ENCODE measurements around the gene APEH.
"Not testable (repeated sequence)": the region's sequence is repeated elsewhere in the genome, so short reads cannot be mapped to it uniquely, and the experiment has no call there.

DNA sequence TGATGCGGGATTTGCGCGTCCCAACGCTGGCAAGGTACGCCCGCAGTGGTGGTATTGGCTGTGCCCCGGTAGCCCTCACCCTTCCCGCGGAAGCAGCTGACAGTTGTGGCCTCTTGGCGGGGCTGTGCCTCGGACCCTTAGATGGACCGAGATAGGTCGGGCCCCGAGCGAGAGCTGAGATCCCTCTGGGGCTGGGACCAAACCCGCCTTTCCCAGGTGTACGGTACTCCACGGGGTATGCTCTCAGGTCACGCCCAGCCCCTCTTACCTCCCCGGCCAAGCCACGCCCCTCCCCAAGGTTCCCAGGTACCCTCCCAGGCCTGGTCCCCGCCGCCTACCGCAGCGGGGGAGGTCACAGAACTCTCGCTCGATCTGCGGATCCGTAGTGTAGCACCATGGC is 12.2 kb downstream of the APEH start:
- TF ChIP-seq, protein P1, sequence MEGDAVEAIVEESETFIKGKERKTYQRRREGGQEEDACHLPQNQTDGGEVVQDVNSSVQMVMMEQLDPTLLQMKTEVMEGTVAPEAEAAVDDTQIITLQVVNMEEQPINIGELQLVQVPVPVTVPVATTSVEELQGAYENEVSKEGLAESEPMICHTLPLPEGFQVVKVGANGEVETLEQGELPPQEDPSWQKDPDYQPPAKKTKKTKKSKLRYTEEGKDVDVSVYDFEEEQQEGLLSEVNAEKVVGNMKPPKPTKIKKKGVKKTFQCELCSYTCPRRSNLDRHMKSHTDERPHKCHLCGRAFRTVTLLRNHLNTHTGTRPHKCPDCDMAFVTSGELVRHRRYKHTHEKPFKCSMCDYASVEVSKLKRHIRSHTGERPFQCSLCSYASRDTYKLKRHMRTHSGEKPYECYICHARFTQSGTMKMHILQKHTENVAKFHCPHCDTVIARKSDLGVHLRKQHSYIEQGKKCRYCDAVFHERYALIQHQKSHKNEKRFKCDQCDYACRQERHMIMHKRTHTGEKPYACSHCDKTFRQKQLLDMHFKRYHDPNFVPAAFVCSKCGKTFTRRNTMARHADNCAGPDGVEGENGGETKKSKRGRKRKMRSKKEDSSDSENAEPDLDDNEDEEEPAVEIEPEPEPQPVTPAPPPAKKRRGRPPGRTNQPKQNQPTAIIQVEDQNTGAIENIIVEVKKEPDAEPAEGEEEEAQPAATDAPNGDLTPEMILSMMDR (IDR thresholded peaks at IDR 0.05), result not testable (repeated sequence)
- TF ChIP-seq POLR2A (IDR thresholded peaks at IDR 0.05), result not testable (repeated sequence)

Data from body of pancreas (tissue), 4 donors.